PFSK-1 (cell line): Measurements from ENCODE around the gene EPC1.

ENCODE experiments used
- POLR2AphosphoS5 ChIP-seq: IDR thresholded peaks from 2 replicates; pipeline ENCODE4 v1.6.1; 2012; ENCODE audit warnings: low read depth, mild to moderate bottlenecking, control low read depth, low read length, moderate library complexity
- TF ChIP-seq, protein P1 (sequence below), 2 experiments: IDR thresholded peaks; 2 replicates each; pipeline versions ENCODE4 v1.6.1 to v1.8.0; 2011 to 2012; ENCODE audit warnings: low read depth in 2 of 2, low read length in 2 of 2, control low read depth in 1 of 2, inconsistent platforms in 1 of 2, mild to moderate bottlenecking in 1 of 2, moderate library complexity in 1 of 2; ENCODE audit not compliant: insufficient read depth in 1 of 2

DNA sequence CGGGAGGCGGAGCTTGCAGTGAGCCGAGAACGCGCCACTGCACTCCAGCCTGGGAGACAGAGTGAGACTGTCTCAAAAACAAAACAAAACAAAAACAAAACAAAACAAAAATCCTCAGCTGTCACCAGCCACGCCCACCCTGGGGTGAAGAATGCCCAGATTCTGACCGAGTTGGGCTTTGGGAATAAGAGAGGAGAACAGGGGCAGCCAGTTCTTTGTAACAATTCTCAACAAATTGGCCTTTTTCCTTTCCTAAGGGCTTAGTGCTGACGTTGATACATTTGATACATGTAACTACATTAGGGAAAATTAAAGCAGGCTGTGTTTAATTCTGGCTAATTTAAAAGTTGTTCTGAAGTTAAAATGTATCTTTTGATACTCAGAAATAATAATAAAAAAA is 121.0 kb downstream of the EPC1 start:
- TF ChIP-seq, protein P1, sequence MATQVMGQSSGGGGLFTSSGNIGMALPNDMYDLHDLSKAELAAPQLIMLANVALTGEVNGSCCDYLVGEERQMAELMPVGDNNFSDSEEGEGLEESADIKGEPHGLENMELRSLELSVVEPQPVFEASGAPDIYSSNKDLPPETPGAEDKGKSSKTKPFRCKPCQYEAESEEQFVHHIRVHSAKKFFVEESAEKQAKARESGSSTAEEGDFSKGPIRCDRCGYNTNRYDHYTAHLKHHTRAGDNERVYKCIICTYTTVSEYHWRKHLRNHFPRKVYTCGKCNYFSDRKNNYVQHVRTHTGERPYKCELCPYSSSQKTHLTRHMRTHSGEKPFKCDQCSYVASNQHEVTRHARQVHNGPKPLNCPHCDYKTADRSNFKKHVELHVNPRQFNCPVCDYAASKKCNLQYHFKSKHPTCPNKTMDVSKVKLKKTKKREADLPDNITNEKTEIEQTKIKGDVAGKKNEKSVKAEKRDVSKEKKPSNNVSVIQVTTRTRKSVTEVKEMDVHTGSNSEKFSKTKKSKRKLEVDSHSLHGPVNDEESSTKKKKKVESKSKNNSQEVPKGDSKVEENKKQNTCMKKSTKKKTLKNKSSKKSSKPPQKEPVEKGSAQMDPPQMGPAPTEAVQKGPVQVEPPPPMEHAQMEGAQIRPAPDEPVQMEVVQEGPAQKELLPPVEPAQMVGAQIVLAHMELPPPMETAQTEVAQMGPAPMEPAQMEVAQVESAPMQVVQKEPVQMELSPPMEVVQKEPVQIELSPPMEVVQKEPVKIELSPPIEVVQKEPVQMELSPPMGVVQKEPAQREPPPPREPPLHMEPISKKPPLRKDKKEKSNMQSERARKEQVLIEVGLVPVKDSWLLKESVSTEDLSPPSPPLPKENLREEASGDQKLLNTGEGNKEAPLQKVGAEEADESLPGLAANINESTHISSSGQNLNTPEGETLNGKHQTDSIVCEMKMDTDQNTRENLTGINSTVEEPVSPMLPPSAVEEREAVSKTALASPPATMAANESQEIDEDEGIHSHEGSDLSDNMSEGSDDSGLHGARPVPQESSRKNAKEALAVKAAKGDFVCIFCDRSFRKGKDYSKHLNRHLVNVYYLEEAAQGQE (IDR thresholded peaks at IDR 0.05; ENCODE audit: insufficient read depth in 1 of 2, low read depth in 2 of 2, low read length in 2 of 2), result no peak
- no peak for TF ChIP-seq POLR2AphosphoS5
